Measurements from ENCODE around the gene WIPI1.

Gene WIPI1

DNA sequence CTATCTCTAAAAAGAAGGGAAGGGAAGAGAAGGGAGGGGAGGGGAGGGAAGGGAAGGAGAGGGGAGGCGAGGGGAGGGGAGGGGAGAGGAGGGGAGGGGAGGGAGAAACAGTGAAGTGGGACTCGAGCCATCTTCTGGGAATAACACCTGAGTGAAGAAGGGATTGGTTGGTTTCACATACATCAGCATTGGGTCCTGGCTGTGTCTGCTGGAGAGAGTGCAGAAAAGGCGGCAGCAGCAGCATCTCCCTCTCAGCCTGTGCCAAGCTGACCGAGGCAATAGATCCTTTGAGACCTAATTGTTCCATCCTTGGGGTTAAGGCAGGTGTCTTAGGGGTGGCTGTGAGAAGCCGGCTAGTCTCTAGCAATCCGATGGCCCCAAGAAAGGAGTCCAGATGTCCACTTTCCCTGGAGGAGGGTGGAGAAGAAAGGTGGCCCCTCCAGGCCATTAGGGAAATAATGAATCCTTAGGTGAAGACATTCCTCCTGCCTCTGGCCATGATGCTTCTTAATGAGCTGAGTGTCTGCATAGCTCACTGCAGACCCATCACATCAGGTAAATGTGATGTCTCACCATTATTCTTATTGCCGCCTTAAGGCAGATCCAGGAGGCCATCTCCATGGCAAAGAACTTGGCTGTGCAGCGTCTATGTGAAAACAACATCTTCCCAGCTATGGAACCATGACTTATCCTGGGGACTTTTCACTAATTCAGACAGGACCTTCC, 71.6 kb downstream of the WIPI1 start:
- in situ Hi-C loops (cut with HindIII; ENCODE audit: low sequenced_read_pairs): no loop called here
- TF ChIP-seq, protein P1, sequence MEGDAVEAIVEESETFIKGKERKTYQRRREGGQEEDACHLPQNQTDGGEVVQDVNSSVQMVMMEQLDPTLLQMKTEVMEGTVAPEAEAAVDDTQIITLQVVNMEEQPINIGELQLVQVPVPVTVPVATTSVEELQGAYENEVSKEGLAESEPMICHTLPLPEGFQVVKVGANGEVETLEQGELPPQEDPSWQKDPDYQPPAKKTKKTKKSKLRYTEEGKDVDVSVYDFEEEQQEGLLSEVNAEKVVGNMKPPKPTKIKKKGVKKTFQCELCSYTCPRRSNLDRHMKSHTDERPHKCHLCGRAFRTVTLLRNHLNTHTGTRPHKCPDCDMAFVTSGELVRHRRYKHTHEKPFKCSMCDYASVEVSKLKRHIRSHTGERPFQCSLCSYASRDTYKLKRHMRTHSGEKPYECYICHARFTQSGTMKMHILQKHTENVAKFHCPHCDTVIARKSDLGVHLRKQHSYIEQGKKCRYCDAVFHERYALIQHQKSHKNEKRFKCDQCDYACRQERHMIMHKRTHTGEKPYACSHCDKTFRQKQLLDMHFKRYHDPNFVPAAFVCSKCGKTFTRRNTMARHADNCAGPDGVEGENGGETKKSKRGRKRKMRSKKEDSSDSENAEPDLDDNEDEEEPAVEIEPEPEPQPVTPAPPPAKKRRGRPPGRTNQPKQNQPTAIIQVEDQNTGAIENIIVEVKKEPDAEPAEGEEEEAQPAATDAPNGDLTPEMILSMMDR (IDR thresholded peaks at IDR 0.05; ENCODE audit: low read depth, low read length): no peak
- H3K4me3 ChIP-seq (ENCODE audit: low read depth, low read length): no peak overlapping the region
- DNase-seq (ENCODE audit: low read depth, low spot score): no peak

DNA sequence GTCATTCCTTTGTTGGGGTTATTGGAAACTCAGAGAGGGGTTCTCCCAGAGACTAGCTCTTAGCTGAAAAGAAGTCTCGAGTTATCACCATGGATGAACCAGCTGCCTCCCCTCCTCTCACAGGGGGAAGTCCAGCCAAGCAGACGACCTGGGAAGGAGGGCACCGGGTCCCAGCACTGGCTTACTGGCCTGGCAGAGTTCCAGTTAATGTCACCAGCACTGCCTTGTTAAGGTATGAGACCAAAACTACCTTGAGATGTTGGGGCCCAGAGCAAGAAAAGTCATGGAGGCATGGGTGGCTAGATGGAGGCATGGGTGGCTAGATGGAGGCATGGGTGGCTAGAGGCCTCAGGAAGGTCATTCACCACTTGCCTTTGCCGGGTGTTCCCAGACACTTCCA, 72.4 kb downstream of the WIPI1 start:
- TF ChIP-seq, protein P1 (IDR thresholded peaks at IDR 0.05; ENCODE audit: low read depth, low read length): no peak
- in situ Hi-C loops (cut with HindIII; ENCODE audit: low sequenced_read_pairs): no loop called here
- H3K4me3 ChIP-seq (ENCODE audit: low read depth, low read length): no peak overlapping the region
- DNase-seq (ENCODE audit: low read depth, low spot score): no peak

DNA sequence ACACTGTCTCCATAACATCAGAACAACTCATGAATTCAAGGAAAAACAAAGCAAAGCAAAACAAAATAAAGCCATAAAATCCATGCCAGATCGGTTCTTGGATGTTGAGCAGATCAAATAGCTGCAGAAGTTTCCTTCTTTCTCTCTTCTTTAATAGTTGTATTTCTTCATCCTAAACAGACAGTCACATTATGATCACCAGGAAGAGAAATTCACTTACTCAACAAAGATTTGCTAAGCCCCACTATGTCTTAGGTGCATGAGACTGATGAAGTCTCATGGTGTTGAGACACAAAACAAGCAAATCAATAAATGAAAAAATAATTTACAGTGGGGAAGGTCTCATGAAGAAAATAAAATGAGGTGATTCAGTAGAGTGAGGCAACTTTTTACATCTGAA, 72.8 kb downstream of the WIPI1 start:
- in situ Hi-C loops (cut with HindIII; ENCODE audit: low sequenced_read_pairs): no loop called here
- TF ChIP-seq, protein P1 (IDR thresholded peaks at IDR 0.05; ENCODE audit: low read depth, low read length): no peak
- no peak overlapping the region for H3K4me3 ChIP-seq (ENCODE audit: low read depth, low read length)
- DNase-seq (ENCODE audit: low read depth, low spot score): no peak

DNA sequence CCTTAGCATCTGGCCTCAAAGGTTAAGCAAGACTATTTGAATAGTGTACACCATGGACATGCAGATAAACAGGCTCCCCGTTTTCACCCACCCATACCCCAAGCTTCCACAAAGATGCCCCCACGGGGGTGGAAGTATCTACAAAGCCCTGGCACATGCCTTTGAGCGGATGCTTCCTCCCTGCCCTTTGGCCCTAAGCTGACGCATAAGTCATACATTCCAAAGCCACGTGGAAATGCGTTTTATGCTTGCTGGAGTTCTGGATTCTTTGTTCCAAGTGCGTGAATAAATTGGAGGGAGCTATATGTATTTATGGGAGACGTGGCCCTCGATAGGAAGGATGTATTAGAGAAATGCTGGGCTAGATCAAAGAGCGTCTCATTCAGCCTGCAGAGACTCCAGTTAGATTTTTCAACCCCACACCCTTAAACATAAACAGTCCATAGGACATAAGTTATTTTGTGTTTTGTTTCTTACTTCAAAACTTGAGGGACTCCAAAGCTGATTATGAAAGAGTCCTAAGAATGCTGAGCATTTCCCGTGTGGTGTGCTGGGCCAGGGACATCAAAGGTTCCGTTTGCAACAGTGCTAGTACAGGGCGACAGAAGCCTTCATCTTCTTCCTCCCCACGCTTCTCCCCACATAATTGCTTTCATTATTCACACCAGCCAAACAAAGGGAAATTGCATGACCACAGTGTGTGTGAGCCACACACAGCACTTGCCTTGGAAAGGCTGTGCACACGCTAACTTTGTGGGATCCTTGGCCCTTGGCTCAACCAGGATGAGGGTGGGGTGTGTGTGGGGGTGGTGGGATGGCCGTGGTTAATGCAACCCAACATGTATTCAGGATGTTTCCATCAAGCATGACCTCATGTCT, 73.6 kb downstream of the WIPI1 start:
- in situ Hi-C loops (cut with HindIII; ENCODE audit: low sequenced_read_pairs): no loop called here

DNA sequence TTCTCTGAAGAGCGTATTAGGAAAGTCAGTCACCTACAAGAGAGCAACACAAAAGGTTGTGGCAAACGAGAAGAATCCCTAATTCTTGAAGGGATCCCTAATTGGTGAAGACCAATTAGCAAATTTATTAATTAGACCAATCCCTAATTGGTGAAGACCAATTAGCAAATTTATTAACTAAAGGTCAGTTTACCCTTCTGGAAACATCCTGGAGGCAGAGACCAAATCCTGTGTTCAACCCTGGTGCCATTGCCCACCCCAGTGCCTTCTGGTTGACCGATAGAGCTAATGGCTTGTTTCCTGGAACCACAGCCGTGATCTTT, 74.2 kb downstream of the WIPI1 start:
- in situ Hi-C loops (cut with HindIII; ENCODE audit: low sequenced_read_pairs): no loop called here
- DNase-seq (ENCODE audit: low read depth, low spot score): no peak
- H3K4me3 ChIP-seq (ENCODE audit: low read depth, low read length): no peak overlapping the region
- TF ChIP-seq, protein P1 (IDR thresholded peaks at IDR 0.05; ENCODE audit: low read depth, low read length): no peak

More for the DNA sequence above, 73.6 kb downstream of the WIPI1 start:
- DNase-seq (ENCODE audit: low read depth, low spot score): peak; percentile 82
- TF ChIP-seq, protein P1 (IDR thresholded peaks at IDR 0.05; ENCODE audit: low read depth, low read length): no peak
- H3K4me3 ChIP-seq (ENCODE audit: low read depth, low read length): no peak overlapping the region

DNA sequence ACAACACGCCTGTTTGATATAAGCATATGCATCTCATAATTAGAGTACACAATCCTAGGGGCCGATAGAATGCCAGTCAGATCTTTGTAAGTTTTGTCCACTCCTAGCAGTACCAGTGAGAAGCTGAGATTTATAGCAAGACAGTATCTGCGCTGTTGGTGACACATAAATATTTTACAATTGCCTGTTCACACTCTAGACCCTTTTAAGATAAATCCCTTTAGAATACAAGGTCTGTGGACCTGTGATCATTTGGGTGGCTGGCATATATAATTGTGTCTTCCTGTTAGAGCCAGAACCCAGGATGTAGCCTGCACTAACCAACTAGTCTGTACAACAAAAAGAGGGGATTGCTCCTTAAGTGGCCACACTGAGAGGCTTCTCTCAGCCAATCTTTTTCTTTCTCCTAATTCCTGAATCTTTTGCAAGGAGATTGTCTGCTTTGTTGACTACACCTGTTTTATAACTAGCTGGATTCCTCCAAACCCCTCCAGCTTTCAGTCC, 74.7 kb downstream of the WIPI1 start:
- TF ChIP-seq, protein P1 (IDR thresholded peaks at IDR 0.05; ENCODE audit: low read depth, low read length): no peak
- in situ Hi-C loops (cut with HindIII; ENCODE audit: low sequenced_read_pairs): no loop called here
- H3K4me3 ChIP-seq (ENCODE audit: low read depth, low read length): no peak overlapping the region
- DNase-seq (ENCODE audit: low read depth, low spot score): no peak

All from astrocyte of the spinal cord (primary cell).